Pericardium fibroblast (primary cell): ENCODE results near the gene SAMD4B. TPM values are rescaled to one million over a fixed set of nuclear protein-coding genes. Genes with fewer than 3 reads are reported as not detected.

Experiments used
- total RNA-seq: library from RNA; depleted of rRNA; stranded (reverse); fragments of >200 nt; gene quantifications from 2 replicates; pipeline ENCODE4 v1.2.3, GENCODE V29; 2015

Gene SAMD4B
- 54.0 and 68.6 TPM in 2 replicates for total RNA-seq

DNA sequence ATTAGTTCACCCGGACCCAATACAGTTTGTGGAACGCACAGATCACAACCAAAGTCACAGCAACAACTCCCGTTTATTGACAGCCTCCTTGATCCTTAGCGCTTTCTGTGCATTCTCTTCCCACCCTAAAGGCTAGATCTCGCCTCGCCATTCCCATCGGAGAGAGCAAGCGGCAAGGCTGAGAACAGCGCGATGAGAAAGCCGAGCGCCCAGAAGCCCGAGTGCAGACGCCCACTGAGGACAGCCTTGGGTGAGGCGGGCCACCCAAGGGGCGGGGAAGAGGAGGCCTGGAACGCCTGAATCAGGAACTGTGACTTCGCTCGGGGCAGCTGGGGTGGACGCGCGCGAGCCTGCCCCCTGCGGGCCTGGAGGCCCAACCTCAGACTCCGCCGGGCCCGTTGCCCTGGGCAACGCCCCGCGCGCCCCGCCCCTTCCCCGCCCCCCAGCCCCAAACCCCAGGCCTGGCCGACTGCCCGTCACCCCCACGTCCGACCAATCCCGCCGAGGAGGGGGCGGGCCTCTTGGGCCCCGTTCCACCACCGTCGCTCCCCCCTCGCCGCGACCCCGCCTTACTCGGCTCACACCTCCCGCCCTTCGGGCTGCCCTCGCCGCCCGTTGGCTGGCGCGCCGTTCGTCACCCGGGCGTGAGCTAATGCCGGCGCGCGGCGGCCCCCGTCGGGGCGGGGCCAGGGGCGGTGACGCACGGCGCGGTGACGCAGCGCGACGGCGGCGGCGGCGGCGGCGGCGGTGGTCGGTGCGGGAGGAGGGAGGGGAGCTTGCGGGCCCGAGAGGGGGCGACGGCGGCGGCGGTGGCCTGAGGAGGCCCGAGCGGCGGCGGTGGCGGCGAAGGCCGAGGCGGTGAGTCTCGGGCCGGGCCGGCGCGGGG is at the start of gene SAMD4B:
Gene SAMD4B (plus strand): TSS at position 703 of the 886 bp plus-strand sequence. CDS start 14,473 bp downstream, outside the sequence.

DNA sequence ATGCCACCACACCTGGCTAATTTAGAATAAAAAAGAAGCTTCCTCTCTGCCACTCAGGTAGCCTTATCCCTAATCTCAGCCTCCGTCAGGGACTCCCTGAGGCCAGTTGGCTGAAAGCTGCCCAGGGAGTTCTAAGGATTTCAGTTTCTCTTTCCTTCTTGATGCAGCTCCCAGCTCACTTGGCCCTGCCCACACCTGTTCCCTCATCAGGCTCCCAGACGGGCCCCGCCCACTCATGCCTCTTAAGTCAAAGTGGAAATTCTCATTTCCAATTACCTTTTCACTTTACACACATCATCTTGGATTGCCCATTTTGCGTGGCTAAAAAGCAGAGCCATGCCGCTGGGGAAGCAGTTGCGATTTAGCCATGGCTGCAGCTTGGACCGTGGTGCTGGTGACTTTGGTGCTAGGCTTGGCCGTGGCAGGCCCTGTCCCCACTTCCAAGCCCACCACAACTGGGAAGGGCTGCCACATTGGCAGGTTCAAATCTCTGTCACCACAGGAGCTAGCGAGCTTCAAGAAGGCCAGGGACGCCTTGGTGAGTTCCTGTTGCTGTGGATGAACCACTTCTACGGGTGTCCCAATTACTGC is 46.1 kb upstream of the SAMD4B start, which contains the start of gene IFNL1:
Gene IFNL1 (plus strand): TSS at position 353 of the 591 bp plus-strand sequence. CDS start 15 bp downstream, at position 368.

DNA sequence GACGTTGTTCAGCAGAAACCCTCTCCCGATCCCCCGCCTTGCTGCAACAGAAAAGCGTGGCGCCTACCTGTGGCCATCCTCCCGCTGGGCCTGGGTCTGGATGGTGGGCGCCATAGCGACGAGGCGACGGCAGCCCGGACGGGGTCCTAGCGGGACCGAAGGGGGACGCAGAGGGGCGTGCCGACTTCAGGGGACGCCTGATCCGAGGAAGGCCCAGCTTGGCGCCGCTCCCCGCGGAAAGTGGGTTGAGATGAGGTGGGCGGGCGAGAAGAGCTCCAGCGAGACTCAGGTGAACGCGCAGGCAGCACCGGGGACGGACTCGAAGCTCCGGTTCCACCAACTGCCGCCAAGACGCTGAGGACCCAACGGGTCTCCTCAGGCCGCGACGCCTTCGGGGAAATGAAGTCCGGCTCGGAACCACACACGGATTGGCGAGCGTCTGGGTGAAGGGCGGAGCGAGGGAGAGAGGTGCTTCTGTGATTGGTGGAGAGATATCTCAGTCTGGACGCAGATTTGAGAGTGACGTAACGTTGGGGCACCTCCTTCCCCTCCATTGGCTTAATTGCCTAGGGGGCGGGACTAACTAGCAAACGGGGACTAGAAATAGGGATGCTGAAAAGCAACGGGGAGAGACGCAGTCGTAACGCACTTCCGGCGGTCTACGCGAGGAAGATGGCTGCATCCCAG is 48.7 kb downstream of the SAMD4B start, which contains the start of the genes MED29 and PAF1:
Gene MED29 (plus strand): TSS at position 628 of the 687 bp plus-strand sequence. CDS start 45 bp downstream, at position 673.
Gene PAF1 (minus strand): TSS at position 356 of the 687 bp plus-strand sequence. CDS start 242 bp downstream, at position 114.

DNA sequence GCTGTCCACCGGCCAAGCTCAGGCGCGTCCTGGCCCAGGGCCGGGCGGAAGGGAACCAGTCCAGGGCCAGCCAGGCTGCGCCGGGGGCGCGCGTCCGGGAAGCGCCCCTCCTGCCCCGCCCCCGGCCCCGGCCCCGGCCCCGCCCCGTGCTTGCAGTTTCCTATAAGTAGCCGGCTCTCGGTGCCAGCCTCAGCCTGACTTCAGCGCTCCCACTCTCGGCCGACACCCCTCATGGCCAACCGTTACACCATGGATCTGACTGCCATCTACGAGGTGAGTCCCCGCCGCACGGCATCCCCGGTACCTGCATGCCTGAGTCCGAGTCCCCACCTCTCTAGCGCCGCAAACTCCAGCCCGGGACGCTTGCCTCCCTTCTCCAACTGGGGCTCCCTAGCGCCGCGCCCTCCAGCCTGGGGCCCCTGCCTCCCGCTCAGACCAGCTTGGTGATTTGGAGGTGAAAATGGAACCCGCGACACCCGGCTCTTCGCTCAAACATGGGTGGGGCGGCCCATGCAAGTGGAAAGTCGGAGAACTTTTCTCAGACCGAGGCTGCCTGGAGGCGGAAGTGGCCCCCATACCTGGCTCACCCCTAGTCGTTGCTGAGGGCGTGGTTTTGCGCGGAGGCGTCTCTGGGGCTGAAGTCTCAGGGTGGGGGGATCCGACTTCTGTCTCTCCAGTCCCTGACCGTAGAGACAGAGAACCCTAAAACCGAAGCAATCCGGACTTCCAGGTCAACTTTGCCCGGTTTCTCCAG is 64.6 kb downstream of the SAMD4B start, which contains the start of gene ZFP36:
Gene ZFP36 (plus strand): TSS at position 192 of the 754 bp plus-strand sequence. CDS start 58 bp downstream, at position 250.

DNA sequence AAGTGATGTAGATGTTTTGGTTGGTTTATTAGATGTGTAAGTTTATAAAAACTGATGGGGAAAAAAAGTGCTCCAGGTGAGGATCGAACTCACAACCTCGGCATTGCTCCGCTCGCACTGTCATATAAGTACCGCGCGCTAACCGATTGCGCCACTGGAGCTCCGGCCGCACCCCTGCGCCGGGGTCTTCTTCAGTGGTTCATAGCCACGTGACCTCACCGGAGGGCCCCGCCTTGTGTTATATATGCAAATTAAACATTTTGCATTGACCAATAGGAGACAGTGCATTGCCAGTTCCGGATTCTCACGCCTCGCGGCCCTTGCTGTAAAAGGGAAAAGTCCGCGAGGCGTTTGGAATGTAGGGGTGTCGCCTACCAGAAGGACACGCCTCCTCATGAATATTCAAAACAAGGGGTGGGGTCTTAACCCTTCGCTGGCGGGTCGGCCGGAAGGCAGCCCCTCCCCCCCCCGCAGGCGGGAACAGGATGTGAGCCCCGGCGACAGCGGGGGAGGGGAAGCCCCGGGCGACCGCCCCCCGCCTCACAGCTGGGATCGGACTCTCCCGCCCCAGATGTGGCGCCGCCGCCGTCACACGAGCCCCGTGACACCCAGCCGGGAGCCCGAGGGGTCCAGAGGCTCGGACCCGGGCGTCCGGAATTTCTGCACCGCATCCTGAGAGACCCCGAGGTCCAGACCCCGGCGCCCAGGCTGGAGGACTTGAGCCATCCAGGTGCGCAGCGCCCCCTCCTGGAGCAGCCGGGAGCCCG is 70.1 kb downstream of the SAMD4B start, which contains the start of gene PLEKHG2:
Gene PLEKHG2 (plus strand): TSS at position 570 of the 767 bp plus-strand sequence. CDS start 1,418 bp downstream, outside the sequence.

Other genes with a start within 250 kb of the SAMD4B start
- 8.2 and 9.0 TPM in 2 replicates for gene PAK4, start 216.6 kb upstream of the SAMD4B start, total RNA-seq
- not detected in 2 replicates for gene NCCRP1, start 145.5 kb upstream of the SAMD4B start, total RNA-seq
- not detected in 2 replicates for gene SYCN, start 138.2 kb upstream of the SAMD4B start, total RNA-seq
- gene IFNL3, start 97.4 kb upstream of the SAMD4B start, total RNA-seq = not detected in 2 replicates
- gene IFNL4, start 93.6 kb upstream of the SAMD4B start, total RNA-seq = not detected in 2 replicates
- not detected in 2 replicates for gene IFNL2, start 74.0 kb upstream of the SAMD4B start, total RNA-seq
- gene IFNL1, start 46.0 kb upstream of the SAMD4B start, total RNA-seq = not detected in 2 replicates
- 0.34 and 0.82 TPM in 2 replicates for gene LRFN1, start 21.6 kb upstream of the SAMD4B start, total RNA-seq
- gene GMFG, start 6.4 kb upstream of the SAMD4B start, total RNA-seq = 1.4 TPM in 1 of 2 replicates, not detected in the other
- 25.4 and 32.8 TPM in 2 replicates for gene PAF1, start 48.7 kb downstream of the SAMD4B start, total RNA-seq
- 23.7 and 33.6 TPM in 2 replicates for gene MED29, start 49.0 kb downstream of the SAMD4B start, total RNA-seq
- 100 and 116 TPM in 2 replicates for gene ZFP36, start 64.4 kb downstream of the SAMD4B start, total RNA-seq
- gene PLEKHG2, start 70.2 kb downstream of the SAMD4B start, total RNA-seq = 18.3 and 29.1 TPM in 2 replicates
- gene RPS16, start 93.5 kb downstream of the SAMD4B start, total RNA-seq = 2,259 and 2,454 TPM in 2 replicates
- gene SUPT5H, start 103.2 kb downstream of the SAMD4B start, total RNA-seq = 66.2 and 68.4 TPM in 2 replicates
- gene TIMM50, start 138.4 kb downstream of the SAMD4B start, total RNA-seq = 49.8 and 59.7 TPM in 2 replicates
- gene DLL3, start 156.5 kb downstream of the SAMD4B start, total RNA-seq = 0.23 and 1.2 TPM in 2 replicates
- gene SELENOV, start 172.7 kb downstream of the SAMD4B start, total RNA-seq = not detected in 2 replicates
- gene EID2B, start 190.4 kb downstream of the SAMD4B start, total RNA-seq = 1.0 and 2.2 TPM in 2 replicates
- 9.4 and 17.2 TPM in 2 replicates for gene EID2, start 197.7 kb downstream of the SAMD4B start, total RNA-seq